Endometrial microvascular endothelial cells (primary cell): ENCODE results near the gene BBS9. TPM values are rescaled to one million over a fixed set of nuclear protein-coding genes. Genes with fewer than 3 reads are reported as not detected.
"Not testable (repeated sequence)": the region's sequence is repeated elsewhere in the genome, so short reads cannot be mapped to it uniquely, and the experiment has no call there.

Source experiments
- in situ Hi-C: cut with HindIII; loops from 2 replicates; pipeline ENCODE4 v1.10.0; 2017; ENCODE audit warnings: low sequenced_read_pairs, low pct_unique_long_range_greater_than_20kb; ENCODE audit errors: inconsistent ontology term
- total RNA-seq: library from RNA; depleted of rRNA; stranded (reverse); fragments of >200 nt; gene quantifications from one replicate; pipeline ENCODE4 v1.2.3, GENCODE V29; 2015; ENCODE audit errors: inconsistent ontology term

Gene BBS9
- total RNA-seq, 1 donor from 2014 or later: 9.7 TPM

DNA sequence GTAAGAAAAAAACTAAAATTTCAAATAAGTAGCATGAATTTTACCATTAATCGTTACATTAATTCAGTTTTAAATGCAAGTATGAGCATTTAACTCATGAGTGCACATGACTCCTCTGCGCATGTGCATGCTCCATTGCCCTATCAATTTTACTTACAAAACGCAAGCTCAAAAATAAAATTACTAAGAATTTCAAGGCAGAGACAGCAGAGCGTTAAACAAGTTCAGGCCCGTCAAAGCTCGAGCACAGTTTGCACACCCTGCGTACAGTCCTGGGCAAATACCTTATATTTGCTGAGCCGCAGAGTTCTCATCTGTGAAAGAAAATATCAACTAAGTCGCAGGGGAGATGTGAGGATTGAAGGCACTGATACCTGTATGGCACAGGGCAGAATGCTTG lies 373.6 kb downstream of the BBS9 start:
- in situ Hi-C loops: no loop called here

DNA sequence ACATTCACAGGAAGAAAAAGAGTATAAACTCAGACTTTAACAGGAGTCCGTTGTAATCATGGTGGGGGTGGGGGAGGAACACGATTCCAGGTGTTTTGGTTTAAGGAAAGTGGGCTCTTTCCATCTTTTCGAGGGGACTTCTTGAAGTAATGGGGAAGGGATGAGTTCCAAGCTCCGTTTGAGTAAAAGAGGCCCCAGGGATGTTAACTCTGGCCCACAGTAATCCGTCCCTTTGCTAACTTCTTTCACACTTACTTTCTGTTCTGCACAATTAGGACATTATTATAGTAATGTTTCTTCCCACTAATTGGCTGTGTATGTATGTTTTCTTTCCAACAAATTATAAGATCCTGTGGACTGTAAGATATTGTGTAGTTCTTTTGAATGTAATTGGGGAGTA lies 374.4 kb downstream of the BBS9 start:
- in situ Hi-C loops: no loop called here

DNA sequence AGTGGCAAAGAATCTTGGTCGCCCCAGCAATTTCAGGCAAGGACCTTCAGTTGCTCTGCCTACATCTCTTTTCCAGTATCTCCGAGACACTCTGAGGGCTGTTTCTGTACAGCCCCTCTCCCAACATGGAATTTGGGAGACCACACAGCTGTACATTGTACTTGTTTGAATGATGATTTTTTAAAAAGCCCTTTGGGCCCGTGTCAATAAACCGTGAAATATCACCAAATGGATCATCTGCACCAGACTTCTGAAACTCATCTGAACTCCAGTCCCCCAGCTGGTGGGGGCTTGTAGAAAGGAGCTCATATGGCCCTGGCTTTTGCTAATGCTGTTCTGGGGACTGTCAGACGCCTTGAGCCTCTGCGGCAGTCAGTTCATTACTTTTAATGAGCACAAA lies 374.9 kb downstream of the BBS9 start:
- in situ Hi-C loops: no loop called here

DNA sequence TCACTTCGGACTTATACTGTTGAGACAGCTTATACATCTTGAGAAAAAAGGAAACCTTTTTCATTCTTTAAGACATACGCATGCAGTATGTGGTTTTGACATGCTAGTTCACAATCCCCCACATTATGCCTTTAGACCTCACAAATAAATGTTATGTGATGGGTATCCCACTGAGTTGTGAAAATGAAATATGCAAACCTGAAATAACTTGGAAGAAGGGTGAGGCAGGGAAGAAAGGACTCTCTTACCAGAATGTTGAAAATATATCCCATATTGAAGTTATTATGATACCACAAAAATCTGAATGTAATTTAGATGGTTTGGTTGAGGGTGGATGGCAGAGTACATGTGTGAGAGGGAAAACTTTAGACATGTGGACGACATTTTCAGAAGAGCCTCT lies 379.8 kb downstream of the BBS9 start:
- in situ Hi-C loops: no loop called here

DNA sequence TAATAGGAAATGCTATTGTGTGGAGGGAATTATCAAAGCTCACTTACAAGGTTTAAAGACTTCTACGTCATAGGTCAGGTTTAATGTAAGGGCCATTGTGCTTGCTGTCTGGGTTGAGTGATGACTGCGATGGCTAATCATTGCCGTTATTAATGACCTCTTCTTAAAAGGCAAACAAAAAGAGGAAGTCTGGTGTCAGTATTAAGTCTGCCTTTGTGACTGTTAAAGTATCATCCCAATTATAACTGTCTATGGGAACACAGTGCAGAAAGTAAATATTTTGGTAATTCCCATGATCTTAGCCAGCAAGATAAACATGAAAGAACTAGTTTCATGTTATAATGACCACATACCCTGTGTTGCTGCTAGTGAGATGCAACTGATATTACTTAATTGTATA lies 382.4 kb downstream of the BBS9 start:
- in situ Hi-C loops: no loop called here

DNA sequence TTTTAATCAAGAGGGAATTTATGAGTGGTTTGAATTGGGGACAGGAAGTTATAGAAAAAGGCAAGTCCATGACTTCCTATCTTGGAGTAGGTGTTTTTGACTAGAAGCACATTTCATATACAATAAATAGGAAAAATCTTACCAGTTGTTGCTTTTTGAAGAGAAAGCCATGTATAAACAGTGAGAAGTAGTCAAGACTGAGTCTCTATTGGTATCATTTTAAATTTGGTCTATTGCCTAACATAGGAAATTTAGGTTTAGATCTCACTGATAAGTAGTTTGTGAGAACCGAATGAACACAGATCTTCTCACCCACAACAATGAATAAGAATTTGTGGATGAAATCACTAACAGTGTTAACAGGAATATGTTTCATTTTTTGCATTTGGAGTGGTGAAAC lies 387.2 kb downstream of the BBS9 start:
- in situ Hi-C loops: no loop called here

DNA sequence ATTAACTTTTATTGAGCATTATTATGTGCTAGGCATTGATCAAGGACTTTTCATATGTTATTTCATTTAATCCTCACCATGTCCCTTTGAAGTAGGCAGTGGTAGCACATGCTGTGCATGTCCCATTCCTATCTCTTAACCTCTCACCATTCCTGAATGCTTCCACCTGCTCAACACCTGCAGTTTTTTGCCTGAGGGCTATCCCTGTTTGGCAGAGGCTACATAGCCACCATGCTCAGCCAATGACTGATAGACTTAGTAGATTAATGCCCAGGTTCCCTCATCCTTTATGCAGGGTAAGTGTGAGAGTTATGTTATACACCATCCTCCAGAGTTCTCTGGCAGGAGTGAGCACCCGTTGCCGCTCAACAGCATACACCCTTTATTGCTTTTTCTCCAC lies 387.8 kb downstream of the BBS9 start:
- in situ Hi-C loops: no loop called here

DNA sequence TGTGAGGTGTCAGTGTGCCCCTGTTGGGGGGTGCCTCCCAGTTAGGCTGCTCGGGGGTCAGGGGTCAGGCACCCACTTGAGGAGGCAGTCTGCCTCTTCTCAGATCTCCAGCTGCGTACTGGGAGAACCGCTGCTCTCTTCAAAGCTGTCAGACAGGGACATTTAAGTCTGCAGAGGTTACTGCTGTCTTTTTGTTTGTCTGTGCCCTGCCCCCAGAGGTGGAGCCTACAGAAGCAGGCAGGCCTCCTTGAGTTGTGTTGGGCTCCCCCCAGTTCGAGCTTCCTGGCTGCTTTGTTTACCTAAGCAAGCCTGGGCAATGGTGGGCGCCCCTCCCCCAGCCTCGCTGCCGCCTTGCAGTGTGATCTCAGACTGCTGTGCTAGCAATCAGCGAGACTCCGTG lies 397.6 kb downstream of the BBS9 start:
- in situ Hi-C loops: not testable (repeated sequence)

DNA sequence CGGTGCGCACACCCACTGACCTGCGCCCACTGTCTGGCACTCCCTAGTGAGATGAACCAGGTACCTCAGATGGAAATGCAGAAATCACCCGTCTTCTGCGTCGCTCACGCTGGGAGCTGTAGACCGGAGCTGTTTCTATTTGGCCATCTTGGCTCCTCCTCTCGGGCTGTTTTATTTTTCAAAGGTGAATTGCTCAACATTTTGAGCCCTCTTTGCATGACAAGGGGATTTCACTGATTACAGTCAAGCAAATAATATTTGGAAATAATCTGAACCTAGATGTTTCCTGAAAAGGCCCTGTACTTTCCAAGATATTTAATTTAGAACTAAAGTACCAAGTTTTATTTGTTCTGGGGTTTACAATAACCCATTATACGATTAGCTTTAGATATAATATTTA lies 398.2 kb downstream of the BBS9 start:
- in situ Hi-C loops: not testable (repeated sequence)

DNA sequence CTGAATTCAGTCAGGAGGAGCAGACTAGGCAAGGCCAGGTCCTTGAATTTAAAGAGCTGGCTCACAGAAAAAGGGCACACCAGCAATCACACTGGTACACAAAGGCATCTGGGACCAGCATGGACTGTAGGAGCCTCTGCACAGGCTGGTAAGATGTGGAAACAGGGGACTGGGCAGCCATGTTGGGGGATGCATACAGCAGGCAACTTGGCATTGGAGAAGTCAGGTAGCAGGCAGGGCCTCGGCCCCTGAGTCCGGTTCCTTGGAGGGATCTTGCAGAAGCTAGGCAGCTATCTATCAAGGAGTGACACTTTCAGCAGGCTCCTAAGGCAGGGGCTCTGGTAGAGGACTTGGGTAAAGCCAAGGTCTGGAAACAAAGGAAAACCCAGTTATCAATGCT lies 399.7 kb downstream of the BBS9 start:
- in situ Hi-C loops: no loop called here

DNA sequence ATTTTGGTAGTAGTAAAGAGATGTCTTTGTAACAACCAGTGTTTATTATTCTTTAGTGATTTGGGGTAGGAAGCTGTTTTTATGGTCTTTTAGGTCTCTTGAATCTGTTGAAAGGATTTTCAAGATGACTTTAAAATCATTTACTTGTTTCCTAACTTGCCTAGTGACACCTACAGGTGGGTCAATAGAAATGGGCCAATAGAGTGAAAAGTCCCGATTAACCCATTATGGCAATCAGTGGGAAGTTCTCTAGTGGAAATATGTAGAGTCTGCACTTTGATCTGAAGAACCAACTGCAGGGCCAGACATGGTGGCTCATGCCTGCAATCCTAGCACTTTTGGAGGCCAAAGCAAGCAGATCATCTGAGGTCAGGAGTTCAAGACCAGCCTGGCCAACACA lies 401.3 kb downstream of the BBS9 start:
- in situ Hi-C loops: no loop called here

DNA sequence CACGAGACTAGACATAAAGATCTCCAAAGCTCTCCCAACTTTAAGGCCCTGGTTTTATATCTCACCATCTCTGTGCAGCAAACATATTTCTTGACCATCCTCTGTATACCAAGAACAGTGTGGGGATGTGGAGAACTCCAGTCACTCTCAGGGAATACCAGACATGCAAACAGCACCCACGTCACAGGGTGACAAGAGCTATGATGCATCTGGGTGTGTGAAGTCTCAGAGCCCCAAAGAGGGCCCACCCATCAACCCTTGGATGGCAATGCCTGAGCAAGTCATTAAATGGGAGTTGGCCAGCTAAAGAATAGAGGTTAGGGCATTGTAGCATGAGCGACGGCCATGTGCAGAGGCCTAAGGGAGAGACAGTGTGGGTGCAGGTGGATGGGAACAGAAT lies 402.5 kb downstream of the BBS9 start:
- in situ Hi-C loops: no loop called here

DNA sequence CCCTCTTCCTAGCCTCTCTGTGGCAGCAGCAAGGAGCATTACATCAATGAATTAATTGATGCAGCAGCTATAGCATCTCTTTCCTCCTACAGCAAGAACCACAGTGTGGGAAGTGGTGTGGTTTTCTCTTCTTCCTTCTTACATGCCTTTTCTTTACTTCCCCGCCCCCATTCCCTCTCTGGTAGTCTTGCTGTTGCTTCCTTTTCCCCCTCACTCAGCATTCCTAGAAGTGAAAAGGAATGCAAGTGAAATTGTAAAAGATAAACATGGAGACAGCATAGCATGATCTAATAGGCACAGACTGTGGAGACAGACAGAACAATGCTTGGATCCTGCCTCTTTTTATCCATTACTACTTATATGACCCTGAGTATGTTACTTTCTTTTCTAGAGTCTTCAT lies 405.5 kb downstream of the BBS9 start:
- in situ Hi-C loops: no loop called here

DNA sequence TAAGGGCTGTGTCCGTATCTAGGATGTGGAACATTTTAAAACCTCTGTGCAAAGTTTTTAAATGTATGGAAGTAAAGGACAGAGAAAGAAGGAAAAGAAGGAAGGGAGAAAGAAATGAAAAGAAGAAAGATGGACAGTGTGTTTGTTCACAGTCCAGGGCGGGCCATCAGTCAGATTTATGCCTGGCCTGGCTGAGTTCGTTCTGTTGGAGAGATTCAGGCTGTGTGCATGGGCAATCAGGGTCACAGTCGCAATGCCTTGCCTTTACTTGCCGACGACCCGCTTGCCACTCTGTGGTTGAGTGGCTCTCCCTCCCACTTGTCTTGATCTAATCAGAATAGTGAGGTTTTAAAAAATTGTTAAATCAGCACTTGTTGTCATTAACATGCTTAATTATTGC lies 406.6 kb downstream of the BBS9 start:
- in situ Hi-C loops: no loop called here

DNA sequence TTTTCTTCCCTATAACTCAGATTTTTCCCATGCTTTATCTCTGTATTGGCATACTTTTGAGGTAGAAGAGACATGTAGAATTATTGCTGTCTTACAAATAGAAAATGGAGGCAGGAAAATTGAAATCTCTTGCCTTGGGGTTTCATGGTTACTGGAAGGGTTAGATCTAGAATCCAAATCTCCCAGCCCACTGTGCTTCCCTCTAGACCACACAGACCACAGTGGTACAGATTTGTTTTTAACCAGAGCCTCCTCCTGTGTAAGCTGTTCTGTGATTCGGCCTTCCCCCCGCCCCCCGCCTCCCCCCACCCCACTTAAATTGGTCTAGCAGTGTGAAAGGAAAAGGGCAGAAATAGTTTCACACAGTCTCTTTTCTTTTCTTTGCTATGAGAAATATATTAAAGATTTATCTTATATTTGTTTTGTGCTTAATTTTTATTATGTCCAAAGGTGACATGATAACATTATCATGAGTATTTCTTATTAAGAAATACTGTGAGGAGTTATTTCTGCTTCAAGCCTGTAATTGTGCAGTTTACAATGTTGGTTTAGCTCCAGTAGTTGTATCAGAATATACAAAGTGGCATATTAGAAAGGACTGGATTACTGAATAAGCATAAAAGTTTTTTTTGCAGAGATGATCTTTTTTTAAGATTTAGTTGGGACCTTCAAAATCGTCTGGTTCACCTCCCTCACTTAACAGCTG lies 407.2 kb downstream of the BBS9 start:
- in situ Hi-C loops: no loop called here

DNA sequence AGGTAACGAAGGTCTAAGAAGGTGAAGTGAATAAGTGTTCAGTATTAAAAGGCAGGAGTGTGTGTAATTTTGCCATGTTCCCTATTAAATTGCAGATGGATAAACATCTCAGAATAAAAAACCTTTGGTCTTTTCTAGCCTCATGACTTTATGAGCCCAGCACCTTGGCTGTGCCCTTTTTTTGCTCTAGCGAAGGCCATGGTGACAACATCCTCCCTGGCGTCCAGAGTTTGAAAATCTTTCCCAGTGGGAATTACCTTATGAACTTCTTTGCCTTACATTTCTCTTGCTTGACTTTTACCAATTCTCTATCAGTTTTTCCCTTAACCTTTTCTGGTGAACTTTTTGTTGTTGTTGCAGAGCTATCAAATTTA lies 407.7 kb downstream of the BBS9 start:
- in situ Hi-C loops: no loop called here

DNA sequence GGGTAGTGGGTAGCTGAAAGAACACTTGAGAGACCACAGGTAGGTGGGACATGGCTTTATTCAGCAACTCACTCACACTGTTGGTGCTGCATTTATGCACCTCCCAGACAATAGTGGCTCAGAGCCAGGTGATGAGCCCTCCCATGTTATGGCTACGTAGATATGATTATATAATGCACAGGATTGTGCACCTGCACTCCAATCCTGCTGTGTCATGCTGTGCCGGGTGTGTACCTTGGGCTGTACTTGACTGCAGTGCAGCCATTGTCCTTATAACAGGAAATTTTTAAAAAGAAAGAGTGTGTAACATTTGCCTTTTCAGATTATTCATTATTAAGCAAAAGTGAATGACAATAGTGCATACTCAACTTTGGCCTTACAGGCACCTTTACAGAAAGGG lies 409.8 kb downstream of the BBS9 start:
- in situ Hi-C loops: no loop called here

DNA sequence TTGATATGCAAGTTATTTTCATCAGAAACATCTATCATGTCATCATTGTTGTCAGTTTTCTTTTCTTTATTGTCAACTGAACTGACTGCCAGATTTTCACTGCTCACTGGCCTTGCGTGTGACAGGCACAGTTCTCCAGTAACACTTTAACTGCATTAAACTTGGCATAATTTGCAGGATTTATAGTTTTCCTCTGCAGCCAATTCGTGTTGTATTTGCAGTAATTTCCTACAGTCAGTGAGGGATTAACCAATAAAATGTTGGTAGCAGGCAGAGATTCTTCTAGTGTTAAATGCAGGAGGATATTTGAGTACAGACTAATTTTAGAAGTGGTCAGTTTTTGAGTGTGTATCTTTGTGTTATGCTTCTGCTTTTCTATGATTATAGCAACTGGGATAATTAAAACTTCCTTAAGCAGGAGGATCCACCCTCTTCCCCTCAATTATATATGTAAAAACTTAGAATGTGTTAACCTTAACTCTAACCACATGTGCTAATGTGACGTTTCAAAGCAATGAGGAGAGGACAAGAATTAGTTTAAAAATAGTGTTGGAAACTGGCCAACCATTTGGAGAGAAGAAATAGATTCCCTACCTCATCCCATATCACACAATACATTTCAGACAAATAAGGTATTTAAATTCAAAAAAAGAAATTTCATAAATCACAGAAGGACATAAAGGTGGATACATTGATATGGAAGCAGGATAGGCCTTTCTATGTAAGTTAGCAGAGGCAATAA lies 410.5 kb downstream of the BBS9 start:
- in situ Hi-C loops: no loop called here

DNA sequence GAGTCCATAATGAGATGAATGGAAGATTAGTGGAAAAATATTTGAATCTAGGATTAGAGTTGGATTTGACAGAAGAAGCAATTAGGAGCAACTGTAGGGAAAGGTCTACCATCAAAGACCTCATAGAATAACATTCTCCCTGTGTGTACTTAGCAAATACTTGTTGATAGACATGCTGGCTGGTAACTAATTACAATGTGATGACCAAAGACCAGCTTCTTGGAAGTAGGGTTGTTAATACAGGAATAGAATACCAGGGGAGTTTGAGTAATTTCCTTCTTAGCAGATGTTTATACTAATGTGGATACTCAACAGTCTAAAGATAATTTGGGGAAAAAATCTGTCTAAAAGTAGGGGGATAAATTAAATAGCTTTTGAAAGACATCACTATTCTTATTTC lies 418.5 kb downstream of the BBS9 start:
- in situ Hi-C loops: no loop called here

DNA sequence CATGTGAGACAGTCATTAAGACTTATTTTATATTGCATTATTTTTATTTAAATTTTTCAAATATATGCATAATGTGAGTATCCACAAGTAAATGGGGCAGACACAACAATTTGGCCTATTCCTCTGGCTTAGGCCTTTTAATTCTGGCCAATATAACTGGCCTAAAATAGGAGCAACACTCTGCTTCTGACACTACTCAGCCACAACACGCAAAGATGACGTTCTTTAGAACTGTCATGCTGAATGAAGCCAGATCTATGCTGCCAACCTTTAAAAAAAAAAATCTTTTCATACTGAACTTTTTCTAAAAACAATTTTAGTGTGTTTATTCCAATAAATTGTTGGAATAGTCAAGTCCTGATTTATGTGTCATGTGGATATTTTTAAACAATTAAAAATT lies 421.0 kb downstream of the BBS9 start:
- in situ Hi-C loops: no loop called here

DNA sequence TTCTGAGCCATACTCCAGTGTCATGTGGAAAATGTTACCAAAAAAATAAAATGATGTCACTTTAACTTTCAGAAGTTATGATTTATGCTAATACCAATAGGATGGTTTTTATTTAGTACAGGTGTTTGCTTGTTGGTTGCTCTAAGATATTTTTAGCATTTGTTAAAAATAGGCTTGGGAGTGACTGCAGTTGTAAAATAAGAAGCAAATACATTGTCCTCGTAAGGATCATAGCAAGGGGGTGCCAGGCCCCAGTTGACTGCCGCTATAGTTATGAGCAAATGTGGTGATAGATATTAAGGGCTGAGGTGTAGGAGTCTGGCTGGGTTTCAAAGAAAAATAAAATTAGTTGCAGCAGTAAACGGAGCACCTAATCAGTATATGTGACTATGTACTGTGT lies 421.6 kb downstream of the BBS9 start:
- in situ Hi-C loops: no loop called here
